Measurements from ENCODE around the gene INPP1.
A peak's percentile ranks its signal among the peaks of the same experiment; 100 is the strongest.

The INPP1 gene

DNA sequence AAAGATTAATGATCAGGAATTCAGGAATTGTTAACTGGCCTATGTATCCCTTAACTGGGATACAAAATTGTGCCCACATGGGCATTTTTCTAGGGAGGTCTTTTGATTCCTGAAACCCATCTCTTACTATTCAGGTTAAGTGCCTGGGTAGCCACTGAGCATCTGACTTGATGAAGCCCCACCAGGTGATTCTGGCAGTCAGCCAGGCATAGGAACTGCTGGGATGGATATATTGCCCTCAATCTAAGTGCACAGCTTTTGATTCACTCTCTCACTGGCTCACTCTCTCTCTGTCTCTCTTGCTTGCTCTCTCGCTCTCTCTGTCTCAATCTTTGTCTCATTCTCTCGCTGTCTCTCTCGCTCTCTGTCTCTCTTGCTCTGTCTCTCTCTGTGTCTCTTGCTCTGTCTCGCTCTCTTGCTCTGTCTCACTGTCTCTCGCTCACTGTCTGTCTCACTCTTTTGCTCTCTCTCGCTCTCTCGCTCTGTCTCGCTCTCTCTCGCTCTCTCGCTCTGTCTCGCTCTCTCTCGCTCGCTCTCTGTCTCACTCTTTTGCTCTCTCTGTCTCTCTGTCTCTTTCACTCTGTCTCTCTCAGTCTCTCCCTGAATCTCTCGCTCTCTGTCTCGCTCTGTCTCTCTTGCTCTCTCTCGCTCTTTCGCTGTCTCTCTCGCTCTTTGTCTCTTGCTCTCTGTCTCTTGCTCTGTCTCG lies 22.3 kb downstream of the INPP1 start:
- DNase-seq = no peak

DNA sequence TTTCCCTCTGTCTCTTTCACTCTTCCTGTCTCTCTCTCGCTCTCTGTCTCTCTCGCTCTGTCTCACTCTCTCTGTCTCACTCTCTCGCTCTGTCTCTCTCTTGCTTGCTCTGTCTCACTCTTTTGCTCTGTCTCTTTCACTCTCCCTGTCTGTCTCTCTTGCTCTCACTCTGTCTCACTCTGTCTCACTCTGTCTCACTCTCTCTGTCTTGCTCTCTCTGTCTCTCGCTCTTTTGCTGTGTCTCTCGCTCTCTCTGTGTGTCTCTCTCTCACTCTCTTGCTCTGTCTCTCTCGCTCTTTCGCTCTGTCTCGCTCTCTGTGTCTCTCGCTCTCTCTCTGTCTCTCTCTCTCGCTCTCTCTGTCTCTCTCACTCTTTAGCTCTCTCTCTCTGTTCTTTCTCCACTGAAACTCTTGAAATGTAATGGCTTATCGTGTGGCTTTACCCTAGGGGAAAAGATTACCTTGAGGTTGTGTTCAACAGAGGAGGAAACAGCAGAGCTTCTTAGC lies 22.9 kb downstream of the INPP1 start:
- DNase-seq = no peak

DNA sequence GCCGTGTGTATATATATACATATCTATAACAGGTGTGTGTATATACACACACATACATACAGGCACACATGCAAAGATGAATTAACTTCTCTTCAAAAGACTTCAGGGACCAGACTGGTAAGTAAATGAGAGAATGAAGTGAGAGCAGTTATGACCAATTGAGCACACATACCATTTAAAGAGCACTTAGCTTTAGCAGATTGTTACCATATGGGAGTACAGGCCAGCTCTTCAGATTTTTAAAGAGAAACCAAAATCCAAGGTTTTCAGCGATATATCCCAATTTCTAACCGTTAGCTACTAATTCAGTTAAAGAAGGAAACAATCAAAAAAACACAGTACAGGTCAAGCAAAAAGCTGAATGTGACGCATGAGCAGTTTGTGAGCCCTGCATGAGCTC lies 23.7 kb downstream of the INPP1 start:
- DNase-seq = no peak

DNA sequence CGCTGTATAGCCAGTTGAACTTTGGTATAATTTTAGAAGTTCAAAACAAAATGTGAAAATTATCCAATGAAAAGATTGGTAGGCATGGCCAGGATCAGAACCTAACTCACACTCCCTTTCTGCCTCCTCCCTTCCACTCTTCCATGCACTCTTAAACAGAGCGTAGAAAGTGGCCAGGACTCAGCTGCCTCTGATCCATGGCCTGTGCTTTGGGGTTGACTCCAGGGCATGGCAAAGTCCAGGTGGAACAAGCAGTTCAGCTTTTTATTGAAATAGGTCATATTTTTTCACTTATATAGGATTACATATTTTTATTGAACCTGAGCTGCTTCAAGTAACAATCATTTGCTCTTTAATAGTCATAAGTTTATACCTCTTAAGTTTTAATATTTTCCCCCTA lies 26.2 kb downstream of the INPP1 start:
- DNase-seq = no peak

DNA sequence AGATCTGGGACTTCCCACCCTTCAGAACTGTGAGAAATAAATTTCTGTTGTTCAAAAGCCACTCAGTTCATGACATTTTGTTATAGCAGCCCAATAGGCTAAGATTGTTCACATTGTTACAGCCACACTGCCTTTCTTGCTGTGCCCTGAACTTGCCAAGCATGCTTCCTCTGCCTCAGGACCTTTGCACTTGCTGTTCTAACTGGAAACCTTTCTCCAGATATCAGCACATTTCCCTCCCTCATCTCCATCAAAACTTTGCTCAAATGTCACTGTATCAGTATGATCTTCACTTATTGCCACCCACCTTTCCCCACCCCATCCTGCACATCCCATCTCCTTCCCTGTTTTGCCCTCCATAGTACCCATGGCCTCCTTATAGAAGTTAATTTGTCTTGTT lies 32.7 kb downstream of the INPP1 start:
- DNase-seq = no peak

DNA sequence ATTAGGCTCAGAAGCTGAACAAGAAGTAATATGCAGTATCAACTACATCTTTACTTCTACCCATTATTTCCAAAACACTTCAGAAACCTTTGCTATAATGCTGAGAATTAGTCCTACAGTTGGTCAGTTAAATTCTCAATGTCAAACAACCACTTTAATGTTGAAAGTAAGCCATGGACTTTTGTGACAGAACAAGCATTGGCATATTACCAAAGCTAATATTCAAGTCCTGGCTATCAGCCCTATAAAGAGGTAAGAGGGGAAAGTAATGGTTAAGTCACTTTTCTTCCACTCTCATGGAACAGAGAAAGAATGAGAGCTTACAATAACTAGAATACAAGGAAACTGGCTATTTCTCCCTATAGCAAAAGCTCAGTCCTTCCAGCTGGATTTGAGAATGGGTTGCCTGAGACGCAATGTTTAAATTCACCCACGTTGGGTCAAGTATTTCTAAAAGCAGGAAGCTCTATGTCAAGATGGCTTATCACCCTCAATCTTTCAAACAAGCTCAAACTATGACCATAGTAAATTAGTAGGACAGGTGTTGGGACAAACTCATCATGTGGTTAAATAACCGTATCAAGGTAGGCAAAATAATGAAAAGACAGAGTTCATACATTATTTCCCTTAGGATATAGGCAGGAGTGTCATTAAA lies 33.3 kb downstream of the INPP1 start:
- no peak for DNase-seq

DNA sequence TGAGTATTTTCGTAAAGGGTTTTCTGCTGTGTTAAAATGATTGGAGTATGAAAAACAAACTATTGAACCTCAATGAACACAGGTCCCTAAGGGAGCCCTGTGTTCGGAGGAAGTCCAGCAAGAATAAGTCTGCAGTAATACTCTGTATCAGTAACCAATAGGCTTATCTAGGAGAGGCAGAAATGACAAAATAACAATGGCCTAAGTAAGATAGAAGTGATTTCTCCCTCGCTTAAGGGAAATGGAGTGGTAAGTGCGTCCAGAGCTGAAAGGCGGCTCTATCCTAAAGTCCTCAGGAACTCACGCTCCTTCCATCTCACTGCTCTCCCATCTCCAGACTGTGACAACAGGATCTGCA lies 35.5 kb downstream of the INPP1 start:
- no peak for DNase-seq

DNA sequence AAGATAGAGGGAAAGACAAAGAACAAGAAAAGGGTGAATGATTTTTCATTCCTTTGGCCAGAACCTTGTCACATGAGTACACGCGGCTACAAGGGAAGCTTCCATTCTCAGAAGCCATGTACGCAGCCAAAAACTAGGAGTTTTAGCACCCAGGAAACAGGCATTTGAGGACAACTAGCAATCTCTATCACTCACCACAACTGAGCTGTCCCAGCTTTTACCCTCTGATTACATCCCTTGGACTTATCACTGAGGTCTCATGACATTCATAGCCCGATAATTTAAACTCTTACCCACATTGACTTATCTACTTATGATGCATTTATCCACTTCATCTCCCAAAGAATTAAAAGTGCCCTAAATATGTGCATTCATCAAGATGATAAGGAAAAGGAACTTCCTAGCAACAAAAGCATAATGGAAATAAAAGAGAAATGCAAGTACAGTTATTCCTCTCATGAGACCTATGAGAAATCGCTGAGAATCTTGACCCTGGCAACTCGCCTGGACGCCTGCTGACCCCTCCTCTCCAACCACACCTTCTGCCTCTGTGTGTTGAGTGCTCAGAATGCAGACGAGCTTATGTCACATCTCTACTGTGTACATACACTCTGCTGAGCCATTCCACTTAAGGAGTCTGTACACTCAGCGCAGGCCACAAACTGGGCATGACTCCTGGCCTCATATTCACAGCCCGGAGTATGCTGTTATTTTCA lies 36.0 kb downstream of the INPP1 start:
- no peak for DNase-seq

DNA sequence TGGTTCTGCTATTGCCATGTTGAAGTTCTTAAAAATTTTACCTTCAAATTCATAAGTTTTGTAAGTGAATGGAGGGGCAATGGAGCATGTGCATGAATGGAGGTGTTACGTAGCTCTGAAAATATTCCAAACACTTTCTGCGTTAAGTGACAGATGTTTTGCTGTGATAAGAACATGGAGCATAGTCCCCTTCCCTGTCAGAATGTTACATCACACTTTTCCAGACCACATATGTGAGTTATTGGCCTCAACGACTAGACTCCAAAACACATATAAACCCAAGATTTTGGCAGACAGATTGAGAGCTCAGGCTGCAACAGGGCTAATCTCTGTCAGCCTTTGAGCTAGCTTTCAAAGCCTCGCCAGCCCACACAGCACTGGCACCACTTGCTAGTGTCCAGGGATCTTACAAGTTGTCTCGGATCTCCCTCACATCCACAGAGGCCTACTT lies 37.6 kb downstream of the INPP1 start:
- DNase-seq = no peak

DNA sequence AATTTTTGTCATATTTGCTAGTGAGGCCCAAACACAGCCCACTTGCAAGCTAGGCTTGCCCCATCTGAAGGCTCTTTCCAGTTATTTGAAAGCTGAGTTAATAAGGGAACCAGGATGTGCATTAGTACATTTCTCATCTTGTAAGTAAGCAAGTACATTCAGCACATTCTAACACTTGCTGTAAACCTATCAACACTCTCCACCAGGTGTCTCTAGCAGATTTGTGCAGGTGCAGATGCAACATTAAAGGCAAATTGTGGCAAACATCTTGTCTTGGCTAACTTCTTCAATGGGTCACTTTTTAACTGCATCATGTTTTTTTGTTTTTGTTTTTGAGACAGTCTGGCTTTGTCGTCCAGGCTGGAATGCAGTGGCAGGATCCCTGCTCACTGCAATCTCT lies 39.5 kb downstream of the INPP1 start:
- DNase-seq = peak; percentile 29 to 48

DNA sequence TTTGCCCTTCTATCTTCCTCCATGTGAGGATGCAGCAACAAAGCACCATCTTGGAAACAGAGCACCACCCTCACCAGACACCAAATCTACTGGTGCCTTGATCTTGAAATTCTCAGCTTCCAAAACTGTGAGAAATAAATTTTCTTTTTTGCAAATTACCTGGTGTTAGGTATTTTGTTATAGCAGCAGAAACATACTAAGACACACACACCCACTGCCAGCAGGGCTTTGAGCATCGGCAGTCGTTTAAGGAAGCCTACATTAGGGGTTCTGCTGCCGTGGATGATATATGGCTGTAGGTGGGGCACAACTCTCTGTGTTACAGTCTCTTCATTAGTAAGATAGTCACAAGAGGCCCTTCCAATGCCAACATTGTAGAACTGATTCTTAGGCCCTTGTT lies 44.0 kb downstream of the INPP1 start:
- no peak for DNase-seq

DNA sequence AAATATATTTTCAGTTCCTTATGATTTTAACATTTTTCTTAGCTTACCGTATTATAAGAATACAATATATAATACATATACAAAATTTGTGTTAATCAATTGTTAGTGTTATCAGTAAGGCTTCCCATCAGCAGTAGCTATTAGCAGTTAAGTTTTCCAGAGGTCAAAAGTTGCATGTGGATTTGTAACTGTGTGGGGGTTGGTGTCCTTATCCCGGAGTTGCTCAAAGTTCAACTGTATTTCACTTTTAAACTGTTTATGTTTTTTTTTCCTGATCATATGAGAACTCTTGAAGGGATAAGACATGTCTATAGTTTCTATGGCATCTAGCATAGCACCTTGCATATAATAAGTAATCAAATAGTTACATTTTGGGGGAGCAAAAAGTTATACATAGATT lies 52.9 kb downstream of the INPP1 start:
- DNase-seq = no peak

DNA sequence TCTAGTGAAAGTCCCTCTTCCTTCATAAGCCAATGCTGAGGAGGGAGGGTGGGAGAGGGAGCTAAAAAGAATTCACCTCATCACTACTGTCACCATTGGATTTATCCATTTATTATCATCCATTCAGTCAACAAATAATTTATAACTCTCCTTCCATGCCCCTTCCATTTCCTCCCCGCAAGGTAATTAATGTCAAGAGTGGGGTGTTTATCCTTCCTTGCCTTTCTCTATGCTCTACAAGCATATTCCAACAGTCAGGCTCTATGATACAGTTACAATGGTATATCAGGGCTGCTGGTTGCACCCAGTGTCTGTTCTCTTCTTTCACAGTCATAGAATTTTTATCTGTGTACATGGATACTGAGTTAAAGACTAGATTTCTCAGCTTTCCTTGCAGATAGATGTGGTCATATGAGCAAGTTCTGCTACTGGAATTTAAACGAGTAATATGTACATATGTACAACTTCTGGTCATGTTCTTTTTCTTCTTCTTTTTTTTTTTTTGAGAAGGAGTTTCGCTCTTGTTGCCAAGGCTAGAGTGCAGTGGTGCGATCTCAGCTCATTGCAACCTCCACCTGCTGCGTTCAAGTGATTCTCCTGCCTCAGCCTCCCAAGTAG lies 59.7 kb downstream of the INPP1 start:
- no peak for DNase-seq

DNA sequence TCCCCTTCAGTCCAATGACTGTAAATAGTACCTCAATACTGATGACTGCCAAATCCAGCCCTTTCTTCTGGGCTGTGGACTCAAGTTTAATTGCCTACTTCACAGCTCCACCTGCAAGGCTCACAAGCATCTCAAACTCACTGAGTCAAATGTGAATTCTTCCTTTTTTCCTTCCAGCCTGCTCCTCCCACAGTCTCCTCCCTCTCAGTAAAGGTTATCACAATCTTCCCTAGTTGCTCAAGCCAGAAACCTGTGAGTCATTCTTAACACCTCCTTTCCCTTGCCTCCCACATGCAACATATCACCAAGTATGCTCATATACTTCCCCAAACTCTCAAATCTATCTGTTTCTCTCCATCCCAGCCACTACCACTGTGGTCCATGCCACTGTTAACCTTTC lies 61.1 kb downstream of the INPP1 start:
- DNase-seq = peak; percentile 19 to 28

DNA sequence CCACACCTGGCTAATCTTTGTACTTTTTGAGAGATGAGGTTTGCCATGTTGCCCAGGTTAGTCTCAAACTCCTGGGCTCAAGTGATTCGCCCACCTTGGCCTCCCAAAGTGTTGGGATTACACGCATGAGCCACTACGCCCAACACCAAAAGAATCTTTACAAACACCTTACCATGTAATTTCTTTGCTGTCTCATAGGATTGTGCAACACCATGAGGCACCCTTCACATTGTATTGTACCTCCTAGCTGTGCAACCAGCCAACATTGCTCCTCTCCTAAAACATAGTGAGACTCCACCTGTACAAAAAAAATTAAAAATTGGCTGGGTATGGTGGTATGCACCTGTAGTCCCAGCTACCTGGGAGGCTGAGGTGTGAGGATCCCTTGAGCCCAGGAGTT lies 61.7 kb downstream of the INPP1 start:
- no peak for DNase-seq

DNA sequence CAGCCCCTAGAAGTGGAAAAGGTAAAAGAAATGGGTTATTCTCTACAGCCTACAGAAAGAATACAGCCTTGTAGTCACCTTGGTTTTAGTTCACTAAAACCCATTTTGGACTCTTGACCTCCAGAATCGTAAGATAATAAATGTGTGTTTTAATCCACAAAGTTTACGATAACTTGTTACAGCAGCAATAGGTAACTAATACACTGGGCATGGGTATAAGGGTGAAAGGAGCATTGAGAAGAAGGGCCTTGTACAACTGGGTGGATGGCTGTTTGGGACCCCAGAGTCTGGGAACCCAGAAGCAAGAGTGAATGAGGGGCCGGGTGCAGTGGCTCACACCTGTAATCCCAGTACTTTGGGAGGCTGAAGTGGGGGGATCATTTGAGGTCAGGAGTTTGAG lies 62.6 kb downstream of the INPP1 start:
- no peak for DNase-seq

DNA sequence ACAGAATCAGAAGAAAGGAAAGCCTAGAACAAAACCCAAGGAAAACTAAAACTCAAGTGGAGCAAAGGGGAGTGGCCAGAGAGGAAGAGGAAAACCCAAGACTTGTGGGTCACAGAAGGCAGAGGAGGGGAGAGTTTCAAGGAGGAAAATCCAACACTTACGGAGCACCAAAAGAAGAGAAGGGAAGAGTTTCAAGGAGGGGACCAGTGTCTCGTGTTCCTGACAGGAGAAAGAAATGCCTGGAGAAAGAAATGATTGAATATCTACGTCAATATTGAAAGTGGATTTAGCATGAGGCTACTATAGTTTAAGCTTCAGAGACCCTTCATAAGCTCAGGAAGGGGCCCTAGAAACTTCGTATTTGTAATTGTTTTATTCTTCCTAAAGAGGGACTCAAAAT lies 63.4 kb downstream of the INPP1 start:
- DNase-seq = no peak

DNA sequence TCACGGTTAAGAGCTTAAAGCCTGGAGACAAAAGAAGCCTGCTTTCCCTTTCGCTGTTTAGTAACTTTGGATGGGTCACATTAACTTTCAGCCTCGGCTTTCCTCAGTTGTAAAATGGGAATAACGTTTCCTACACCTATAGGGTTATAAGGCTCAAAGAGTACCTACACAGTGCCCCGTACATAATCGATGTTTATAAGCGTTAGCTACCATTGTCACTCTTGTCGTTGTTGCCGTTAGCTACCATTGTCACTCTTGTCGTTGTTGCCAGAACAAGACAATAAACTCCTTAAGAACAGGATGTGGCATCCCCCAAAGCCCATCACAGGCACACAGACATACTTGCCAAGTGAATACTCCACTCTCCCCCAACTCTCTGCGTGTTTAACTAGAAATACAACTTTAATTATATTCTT lies 63.9 kb downstream of the INPP1 start:
- no peak for DNase-seq

DNA sequence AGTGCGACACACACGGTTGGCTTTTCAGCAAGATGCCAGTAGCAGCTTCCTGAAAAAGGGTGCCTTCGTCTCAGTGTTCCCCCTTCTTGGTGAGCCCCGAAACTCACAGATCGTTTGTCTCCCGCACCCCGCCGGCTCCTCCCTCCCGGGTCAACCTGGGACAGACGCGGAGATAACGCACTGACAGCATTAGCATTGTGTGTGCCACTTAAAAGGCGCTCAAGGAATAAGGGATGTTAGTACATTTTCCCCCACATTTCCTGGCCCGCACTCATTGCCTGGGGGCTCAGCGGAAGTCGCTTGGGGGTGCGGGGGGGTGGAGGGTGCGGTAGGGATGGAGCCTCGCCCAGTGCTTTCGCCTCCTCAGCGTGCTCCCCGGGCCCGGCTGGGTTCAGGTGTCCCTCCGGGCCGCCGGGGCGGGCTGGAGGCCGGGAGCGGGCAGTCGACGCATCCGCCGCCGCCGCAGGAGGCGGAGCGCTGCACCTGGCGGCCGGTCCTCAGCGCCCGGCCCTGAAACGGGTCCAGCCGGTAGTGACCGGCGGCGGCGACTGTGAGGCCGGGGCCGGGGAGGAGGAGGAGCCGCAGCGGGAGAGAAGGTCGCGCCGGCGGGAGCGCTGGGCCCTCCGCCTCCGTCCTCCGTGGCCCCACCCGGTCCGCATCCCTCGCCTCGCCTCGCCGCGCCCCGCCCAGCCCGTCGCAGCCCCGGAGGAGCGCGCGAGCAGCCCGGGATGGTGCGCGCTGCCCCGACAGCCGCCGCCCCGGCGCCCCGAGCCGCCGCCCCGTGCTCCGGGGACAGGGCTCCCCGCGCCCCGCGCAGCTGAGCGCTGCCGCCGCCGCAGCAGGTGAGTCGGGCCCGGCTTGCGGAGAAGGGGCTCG lies 64.5 kb downstream of the INPP1 start, which contains the start of gene MFSD6:
TSS of gene MFSD6 (plus strand) at position 694 of the 876 bp plus-strand sequence. CDS start 27,675 bp downstream, outside the sequence.
- peak; percentile 50 to 60 for DNase-seq

DNA sequence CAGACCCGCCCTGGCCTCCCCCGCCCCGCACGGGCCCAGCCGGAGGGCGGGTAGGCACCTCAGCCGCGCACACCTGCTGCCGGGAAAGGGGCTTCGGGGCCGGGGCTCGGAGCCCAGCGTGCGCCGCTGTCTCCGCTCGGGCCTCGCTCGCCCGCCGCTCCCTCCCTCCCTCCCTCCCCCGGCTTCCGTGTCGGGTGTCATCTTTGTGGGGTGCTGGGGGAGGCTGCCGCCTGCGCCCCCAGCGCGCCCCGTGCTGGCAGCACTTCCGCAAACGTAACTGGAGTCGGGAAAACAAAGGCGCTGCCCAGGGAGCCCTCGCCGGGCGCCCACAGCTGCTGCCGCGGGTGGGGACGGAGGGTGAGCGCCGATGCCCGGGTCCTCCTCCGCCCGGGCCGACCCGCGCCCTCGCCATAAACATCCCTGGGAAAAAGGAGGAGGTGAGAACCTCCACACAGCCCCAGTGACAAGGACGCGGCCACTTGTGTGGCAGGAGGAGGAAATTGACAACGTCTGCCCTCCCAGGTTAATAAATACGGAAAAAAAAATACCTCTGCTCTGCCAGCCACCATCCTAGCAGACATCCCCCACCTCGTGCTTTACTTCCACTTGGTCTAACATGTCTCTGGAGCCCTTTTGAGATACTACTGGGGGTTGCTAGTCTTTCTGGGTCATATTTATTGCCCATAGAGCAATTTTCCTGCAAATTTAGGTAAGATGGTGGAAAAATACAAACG lies 65.3 kb downstream of the INPP1 start:
- peak; percentile 79 for DNase-seq

DNA sequence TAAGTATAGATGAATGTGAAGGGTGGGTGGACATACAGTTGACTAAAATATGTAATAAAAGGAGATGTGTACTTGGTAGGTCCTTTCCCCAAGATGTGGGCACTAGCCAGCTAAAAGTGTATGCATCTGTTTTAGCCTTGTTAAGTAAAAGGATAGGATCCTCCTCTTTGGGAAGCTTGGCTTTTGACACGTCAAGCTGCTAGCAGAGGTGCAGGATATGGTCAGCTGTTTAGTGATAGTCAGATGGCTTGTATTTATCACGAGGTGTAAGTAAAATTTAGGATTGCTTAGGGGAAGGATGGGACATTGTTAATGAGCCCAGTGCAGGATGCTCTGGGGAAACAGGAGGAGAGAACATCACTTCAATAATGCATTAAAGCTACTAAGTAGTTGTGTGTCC lies 66.2 kb downstream of the INPP1 start:
- no peak for DNase-seq

DNA sequence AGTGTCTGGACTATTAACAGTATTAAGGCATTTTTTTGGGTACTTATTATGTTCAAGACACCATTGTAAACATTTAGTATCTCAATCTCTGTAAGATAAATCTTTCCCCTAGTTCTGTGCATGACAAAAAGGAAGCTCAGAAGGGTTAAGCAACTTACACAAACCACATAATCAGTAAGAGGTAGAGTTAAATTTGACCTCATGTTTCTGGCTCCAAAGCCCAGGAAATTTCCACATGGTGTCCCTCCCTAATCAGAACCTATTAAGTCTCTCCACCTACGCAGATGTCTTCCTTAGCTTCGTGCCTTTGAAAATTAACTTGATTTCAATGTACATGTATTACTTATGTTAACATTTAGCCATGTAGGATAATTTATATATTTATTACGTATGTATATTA lies 66.8 kb downstream of the INPP1 start:
- DNase-seq = no peak

Measured in activated CD4-positive, alpha-beta T cell treated with anti-CD3 and anti-CD28 coated beads for 4 hours (primary cell).